ENCODE measurements around the gene EGFR.

DNA sequence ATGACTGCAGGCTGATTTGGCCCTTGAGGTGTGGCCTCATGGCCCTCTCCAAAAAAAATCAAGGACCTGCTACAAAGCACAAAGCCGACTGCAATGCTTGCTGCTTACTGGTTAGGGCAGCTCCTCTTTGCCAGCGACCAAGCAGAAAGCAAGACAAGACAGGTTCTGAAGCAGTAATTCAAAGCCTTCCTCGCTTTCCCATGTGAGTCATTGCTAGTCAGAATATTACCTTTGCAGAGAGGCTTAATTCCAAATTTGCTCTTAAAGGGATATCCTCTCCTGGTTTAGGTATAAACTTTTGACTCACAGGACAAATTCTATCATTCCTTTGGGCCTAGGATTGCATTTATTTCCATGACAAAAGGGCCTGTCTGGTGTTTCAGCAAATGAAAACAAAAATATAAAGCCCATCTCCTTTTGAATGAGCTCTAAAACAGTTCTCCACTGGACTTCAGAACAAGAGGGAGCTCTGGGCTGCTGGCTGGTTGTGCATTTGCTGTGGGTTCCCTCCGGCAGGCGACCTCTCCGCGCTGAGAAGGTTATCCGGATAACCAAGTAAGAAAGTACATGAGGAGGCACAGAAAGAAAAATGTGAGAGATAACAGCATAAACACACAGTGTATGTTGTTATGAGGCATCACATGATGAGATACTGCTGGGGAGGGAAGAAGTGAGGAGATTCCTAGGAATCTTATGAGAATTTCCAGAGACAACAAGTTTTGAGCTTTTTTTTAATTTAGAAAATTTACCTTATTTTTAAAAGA lies 90.8 kb downstream of the EGFR start:
- TF ChIP-seq CTCF (IDR thresholded peaks at IDR 0.05) (no peak), EP300 (IDR thresholded peaks at IDR 0.05) (no peak)

All from sigmoid colon (tissue), 4 donors.